Suprapubic skin (tissue), 4 donors: Measurements from ENCODE around the gene BUB3. TPM values are rescaled to one million over a fixed set of nuclear protein-coding genes. Genes with fewer than 3 reads are reported as not detected.
A peak's percentile ranks its signal among the peaks of the same experiment; 100 is the strongest.

ENCODE experiments used
- DNase-seq, 2 donors: peaks; one replicate each; pipeline ENCODE4 v3.0.0-alpha.2; 2019; ENCODE audit warnings: low spot score in 2 of 2
- H3K27ac ChIP-seq: fragments of 200-600 bp; sonication (generic); one replicate; pipeline ENCODE4 v1.5.1; 2019
- H3K27me3 ChIP-seq: fragments of 200-600 bp; sonication (generic); one replicate; pipeline ENCODE4 v1.5.1; 2019
- H3K36me3 ChIP-seq: fragments of 200-600 bp; sonication (generic); one replicate; pipeline ENCODE4 v1.5.1; 2019
- H3K4me1 ChIP-seq: fragments of 200-600 bp; sonication (generic); one replicate; pipeline ENCODE4 v1.5.1; 2019
- H3K4me3 ChIP-seq: fragments of 200-600 bp; sonication (generic); one replicate; pipeline ENCODE4 v1.5.1; 2019; ENCODE audit warnings: mild to moderate bottlenecking
- H3K9me3 ChIP-seq: fragments of 200-600 bp; sonication (generic); one replicate; pipeline ENCODE4 v1.5.1; 2019
- CTCF ChIP-seq, 2 donors: fragments of 200-600 bp in 1 of 2; fragments of 450-650 bp in 1 of 2; sonication (generic) in 1 of 2; IDR thresholded peaks; one replicate each; pipeline ENCODE4 v1.5.1; 2016 to 2019; ENCODE audit warnings: antibody characterized with exemption in 2 of 2, mild to moderate bottlenecking in 1 of 2, moderate library complexity in 1 of 2
- EP300 ChIP-seq: sonication (generic); formaldehyde crosslinking; IDR thresholded peaks from one replicate; pipeline ENCODE4 v1.6.1; 2017; ENCODE audit warnings: antibody characterized with exemption
- POLR2A ChIP-seq, 2 donors: fragments of 450-650 bp; IDR thresholded peaks; one replicate each; pipeline ENCODE4 v1.6.1; 2017; ENCODE audit warnings: antibody characterized with exemption in 2 of 2, mild to moderate bottlenecking in 2 of 2, moderate library complexity in 2 of 2
- POLR2AphosphoS5 ChIP-seq, 3 donors: sonication (generic); formaldehyde crosslinking; IDR thresholded peaks; one replicate each; pipeline ENCODE4 v1.6.1; 2017; ENCODE audit warnings: antibody characterized with exemption in 3 of 3
- WGBS: methylation state at CpG from one replicate; pipeline ENCODE4 v1.1.5; 2018; 5-methylcytosine and 5-hydroxymethylcytosine counted together
- total RNA-seq, 4 donors: library from RNA; depleted of rRNA; stranded (reverse); fragments of >200 nt; gene quantifications; one replicate each; pipeline ENCODE4 v1.1.0, GENCODE V29; 2016

Gene BUB3
- total RNA-seq, 4 donors from 2014 or later: 87.3 to 134 (median 91.3) TPM

- DNase-seq: no peak
- Histone ChIP-seq H3K9me3 (no peaks in the 10 kb centered on the region), H3K36me3 (no peaks in the 10 kb centered on the region), H3K27me3 (peaks cover 99% of the 10 kb centered on the region), H3K4me1 (peaks cover 21% of the 10 kb centered on the region), H3K27ac (no peak overlapping the region), H3K4me3 (no peak overlapping the region)
- 64% methylated on average over 4 of the region's 4 CpGs for WGBS
- TF ChIP-seq CTCF (IDR thresholded peaks at IDR 0.05) (no peak), POLR2A (IDR thresholded peaks at IDR 0.05) (no peak), EP300 (no peak), POLR2AphosphoS5 (IDR thresholded peaks at IDR 0.05) (no peak)
Measured at GRCh38 chr10:123129618-123130271, 24.5 kb upstream of the BUB3 start.

GRCh38 chr10:123132576-123133477 is 21.4 kb upstream of the BUB3 start:
- TF ChIP-seq POLR2AphosphoS5 (IDR thresholded peaks at IDR 0.05): no peak
- TF ChIP-seq CTCF (IDR thresholded peaks at IDR 0.05): peak; percentile 72 to 93
- Histone ChIP-seq H3K4me1 (peaks cover 52% of the 10 kb centered on the region), H3K9me3 (no peaks in the 10 kb centered on the region), H3K27ac (no peak overlapping the region), H3K27me3 (peaks cover 100% of the 10 kb centered on the region), H3K36me3 (no peaks in the 10 kb centered on the region), H3K4me3 (peak overlapping the region; percentile 13)
- peak; percentile 86 to 92 for DNase-seq
- 6% methylated on average over 44 of the region's 48 CpGs for WGBS

GRCh38 chr10:123133541-123134342 is 20.5 kb upstream of the BUB3 start:
- no peak overlapping the region for H3K27ac ChIP-seq
- H3K36me3 ChIP-seq: no peaks in the 10 kb centered on the region
- H3K27me3 ChIP-seq: peaks cover 100% of the 10 kb centered on the region
- TF ChIP-seq CTCF (IDR thresholded peaks at IDR 0.05) (no peak), EP300 (no peak), POLR2A (IDR thresholded peaks at IDR 0.05) (no peak), POLR2AphosphoS5 (IDR thresholded peaks at IDR 0.05) (no peak)
- WGBS: 12% methylated on average over 17 of the region's 40 CpGs
- peaks cover 52% of the 10 kb centered on the region for H3K4me1 ChIP-seq
- H3K9me3 ChIP-seq: no peaks in the 10 kb centered on the region
- no peak overlapping the region for H3K4me3 ChIP-seq
- DNase-seq: no peak

GRCh38 chr10:123134343-123134914 is 19.8 kb upstream of the BUB3 start:
- Histone ChIP-seq H3K4me1 (peaks cover 56% of the 10 kb centered on the region), H3K27ac (no peak overlapping the region), H3K9me3 (no peaks in the 10 kb centered on the region), H3K4me3 (peak overlapping the region; percentile 14), H3K27me3 (peaks cover 100% of the 10 kb centered on the region), H3K36me3 (no peaks in the 10 kb centered on the region)
- TF ChIP-seq EP300 (no peak), POLR2A (IDR thresholded peaks at IDR 0.05) (no peak), CTCF (IDR thresholded peaks at IDR 0.05) (no peak)
- DNase-seq: no peak
- 2% methylated on average over 25 of the region's 42 CpGs for WGBS
